HL-60 (cell line): Measurements from ENCODE around the gene FYB2.

Experiments used
- DNase-seq, 2 experiments: peaks; one replicate each; pipeline ENCODE4 v3.0.0-alpha.2; 2010 to 2020; ENCODE audit warnings: low read depth in 1 of 2, low spot score in 1 of 2
- H3K27ac ChIP-seq: fragments of 250-450 bp; sonication (Bioruptor Pico); replicated peaks from 2 replicates; pipeline ENCODE4 v1.5.1; 2020; ENCODE audit warnings: mild to moderate bottlenecking, moderate library complexity
- H3K27me3 ChIP-seq: fragments of 250-450 bp; sonication (Bioruptor Pico); 2 replicates; pipeline ENCODE4 v1.5.1; 2021; ENCODE audit warnings: mild to moderate bottlenecking, moderate library complexity; ENCODE audit not compliant: insufficient read depth, poor library complexity, severe bottlenecking
- H3K4me3 ChIP-seq: replicated peaks from 2 replicates; pipeline ENCODE4 v1.5.1; 2011; ENCODE audit warnings: mild to moderate bottlenecking, control low read depth, low read length; ENCODE audit not compliant: insufficient read depth
- GABPA ChIP-seq: IDR thresholded peaks from 2 replicates; pipeline ENCODE4 v1.6.1; 2012; ENCODE audit warnings: low read depth
- POLR2AphosphoS5 ChIP-seq: IDR thresholded peaks from 2 replicates; pipeline ENCODE4 v1.6.1; 2012; ENCODE audit warnings: low read depth
- SPI1 ChIP-seq: IDR thresholded peaks from 2 replicates; pipeline ENCODE4 v1.6.1; 2012; ENCODE audit warnings: low read depth, mild to moderate bottlenecking, borderline replicate concordance
- TF ChIP-seq, protein P1 (sequence below): IDR thresholded peaks from 2 replicates; pipeline ENCODE4 v1.6.1; 2012; ENCODE audit warnings: low read depth; ENCODE audit not compliant: insufficient replicate concordance
- TF ChIP-seq, protein P2 (sequence below): IDR thresholded peaks from one replicate; pipeline ENCODE4 v1.5.1; 2011; ENCODE audit warnings: low read length, control low read depth, inconsistent platforms; ENCODE audit not compliant: insufficient read depth

FYB2 gene

DNA sequence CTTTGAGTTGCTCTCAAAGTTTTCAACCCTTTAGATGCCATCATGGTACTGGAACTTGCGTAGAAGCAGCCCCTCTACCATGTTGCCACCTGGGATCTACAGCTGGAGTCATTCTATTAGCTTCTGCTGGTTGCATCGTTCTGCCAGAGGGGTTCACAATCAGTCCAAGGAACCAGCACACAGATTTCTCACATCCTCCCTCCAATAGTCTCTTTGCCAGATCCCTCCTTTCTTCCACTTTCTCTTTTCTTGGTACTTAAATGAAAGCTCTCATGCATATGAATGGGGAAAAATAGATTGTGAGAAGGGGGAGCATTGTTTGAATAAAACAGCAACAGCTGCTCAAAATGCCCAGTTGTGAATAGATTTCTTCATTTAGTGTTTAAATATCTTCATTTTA, 31.2 kb upstream of the FYB2 start:
- H3K4me3 ChIP-seq = no peak overlapping the region
- no peak for DNase-seq
- H3K27me3 ChIP-seq = peaks cover 2% of the 10 kb centered on the region
- TF ChIP-seq GABPA = no peak
- no peak for TF ChIP-seq SPI1
- TF ChIP-seq, protein P1, sequence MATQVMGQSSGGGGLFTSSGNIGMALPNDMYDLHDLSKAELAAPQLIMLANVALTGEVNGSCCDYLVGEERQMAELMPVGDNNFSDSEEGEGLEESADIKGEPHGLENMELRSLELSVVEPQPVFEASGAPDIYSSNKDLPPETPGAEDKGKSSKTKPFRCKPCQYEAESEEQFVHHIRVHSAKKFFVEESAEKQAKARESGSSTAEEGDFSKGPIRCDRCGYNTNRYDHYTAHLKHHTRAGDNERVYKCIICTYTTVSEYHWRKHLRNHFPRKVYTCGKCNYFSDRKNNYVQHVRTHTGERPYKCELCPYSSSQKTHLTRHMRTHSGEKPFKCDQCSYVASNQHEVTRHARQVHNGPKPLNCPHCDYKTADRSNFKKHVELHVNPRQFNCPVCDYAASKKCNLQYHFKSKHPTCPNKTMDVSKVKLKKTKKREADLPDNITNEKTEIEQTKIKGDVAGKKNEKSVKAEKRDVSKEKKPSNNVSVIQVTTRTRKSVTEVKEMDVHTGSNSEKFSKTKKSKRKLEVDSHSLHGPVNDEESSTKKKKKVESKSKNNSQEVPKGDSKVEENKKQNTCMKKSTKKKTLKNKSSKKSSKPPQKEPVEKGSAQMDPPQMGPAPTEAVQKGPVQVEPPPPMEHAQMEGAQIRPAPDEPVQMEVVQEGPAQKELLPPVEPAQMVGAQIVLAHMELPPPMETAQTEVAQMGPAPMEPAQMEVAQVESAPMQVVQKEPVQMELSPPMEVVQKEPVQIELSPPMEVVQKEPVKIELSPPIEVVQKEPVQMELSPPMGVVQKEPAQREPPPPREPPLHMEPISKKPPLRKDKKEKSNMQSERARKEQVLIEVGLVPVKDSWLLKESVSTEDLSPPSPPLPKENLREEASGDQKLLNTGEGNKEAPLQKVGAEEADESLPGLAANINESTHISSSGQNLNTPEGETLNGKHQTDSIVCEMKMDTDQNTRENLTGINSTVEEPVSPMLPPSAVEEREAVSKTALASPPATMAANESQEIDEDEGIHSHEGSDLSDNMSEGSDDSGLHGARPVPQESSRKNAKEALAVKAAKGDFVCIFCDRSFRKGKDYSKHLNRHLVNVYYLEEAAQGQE = no peak
- TF ChIP-seq POLR2AphosphoS5 = no peak
- TF ChIP-seq, protein P2, sequence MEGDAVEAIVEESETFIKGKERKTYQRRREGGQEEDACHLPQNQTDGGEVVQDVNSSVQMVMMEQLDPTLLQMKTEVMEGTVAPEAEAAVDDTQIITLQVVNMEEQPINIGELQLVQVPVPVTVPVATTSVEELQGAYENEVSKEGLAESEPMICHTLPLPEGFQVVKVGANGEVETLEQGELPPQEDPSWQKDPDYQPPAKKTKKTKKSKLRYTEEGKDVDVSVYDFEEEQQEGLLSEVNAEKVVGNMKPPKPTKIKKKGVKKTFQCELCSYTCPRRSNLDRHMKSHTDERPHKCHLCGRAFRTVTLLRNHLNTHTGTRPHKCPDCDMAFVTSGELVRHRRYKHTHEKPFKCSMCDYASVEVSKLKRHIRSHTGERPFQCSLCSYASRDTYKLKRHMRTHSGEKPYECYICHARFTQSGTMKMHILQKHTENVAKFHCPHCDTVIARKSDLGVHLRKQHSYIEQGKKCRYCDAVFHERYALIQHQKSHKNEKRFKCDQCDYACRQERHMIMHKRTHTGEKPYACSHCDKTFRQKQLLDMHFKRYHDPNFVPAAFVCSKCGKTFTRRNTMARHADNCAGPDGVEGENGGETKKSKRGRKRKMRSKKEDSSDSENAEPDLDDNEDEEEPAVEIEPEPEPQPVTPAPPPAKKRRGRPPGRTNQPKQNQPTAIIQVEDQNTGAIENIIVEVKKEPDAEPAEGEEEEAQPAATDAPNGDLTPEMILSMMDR = no peak
- no peak overlapping the region for H3K27ac ChIP-seq

DNA sequence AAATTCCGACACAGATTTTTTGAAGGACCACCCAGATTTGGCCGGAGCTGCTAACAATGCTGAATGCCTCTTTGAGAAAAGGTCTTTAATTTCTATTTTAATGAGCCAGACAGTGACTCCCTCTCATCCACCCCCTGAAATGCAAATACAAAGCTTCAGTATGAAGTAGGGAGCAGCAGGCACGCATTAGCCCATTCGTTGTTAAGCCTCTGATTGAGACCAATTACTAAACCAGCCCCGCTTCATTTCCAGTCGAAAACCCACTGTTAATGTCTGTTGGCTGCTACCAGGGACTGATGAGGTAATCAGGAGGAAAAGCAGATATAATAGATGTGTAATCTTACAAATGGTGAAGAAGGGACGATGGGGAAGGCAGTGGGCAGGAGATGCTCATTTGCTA, 30.5 kb upstream of the FYB2 start:
- TF ChIP-seq GABPA (no peak), POLR2AphosphoS5 (no peak), SPI1 (no peak)
- TF ChIP-seq, protein P1 = no peak
- TF ChIP-seq, protein P2 = no peak
- no peak overlapping the region for H3K27ac ChIP-seq
- DNase-seq = no peak
- peaks cover 2% of the 10 kb centered on the region for H3K27me3 ChIP-seq
- no peak overlapping the region for H3K4me3 ChIP-seq

DNA sequence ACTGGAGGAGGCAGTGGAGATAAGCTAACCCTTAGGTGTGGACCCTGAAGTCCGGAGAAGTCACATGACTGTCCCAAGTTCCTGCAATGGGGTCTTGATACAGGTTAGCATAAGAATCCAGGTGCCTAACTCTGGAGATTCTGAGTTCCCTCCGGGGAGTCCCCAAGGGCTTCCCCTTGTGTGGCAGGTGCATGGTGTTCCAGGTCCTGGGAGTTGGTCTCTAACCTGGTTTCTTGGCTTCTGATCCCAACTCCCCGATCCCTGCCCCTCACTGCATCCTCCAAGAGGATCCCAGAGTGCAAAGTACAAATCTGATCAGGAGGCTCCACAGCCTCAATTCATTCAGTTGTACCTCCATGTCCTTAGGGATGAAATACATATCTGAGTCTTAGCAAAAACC, 26.1 kb upstream of the FYB2 start:
- TF ChIP-seq POLR2AphosphoS5 (no peak), SPI1 (no peak)

DNA sequence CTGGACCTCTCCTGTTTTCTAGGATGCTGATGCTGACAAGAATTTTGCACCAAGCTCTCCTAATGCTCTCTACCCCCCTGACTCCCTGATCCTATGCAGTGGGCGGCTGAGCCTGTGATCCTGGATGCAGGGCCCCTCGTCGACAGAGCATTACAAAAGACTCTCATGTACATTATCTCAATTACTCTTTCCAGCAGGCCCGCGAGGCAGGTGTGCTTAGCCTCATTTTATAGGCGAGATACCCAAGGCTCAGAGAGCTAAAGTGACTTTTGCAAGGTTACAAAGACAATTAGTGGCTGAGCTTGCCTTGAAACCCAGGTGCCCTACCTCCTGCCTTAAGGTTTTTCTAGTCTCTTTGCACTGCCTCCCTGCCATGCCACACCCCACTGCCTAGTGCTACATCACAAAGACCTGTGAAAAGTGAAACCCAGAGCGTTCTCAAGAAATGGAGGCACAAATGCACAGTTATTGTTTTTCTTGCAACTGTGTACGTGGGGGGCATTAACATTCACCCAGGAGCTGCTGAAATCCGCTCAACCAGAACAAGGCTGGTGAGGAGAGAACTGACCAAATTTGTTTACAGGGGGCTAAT, 25.4 kb upstream of the FYB2 start:
- no peak overlapping the region for H3K27ac ChIP-seq
- TF ChIP-seq GABPA (no peak), POLR2AphosphoS5 (no peak), SPI1 (no peak)
- TF ChIP-seq, protein P1 = no peak
- TF ChIP-seq, protein P2 = no peak
- no peak for DNase-seq
- no peak overlapping the region for H3K4me3 ChIP-seq
- no peaks in the 10 kb centered on the region for H3K27me3 ChIP-seq

More for the DNA sequence above, 26.1 kb upstream of the FYB2 start:
- Histone ChIP-seq H3K4me3 (no peak overlapping the region), H3K27me3 (no peaks in the 10 kb centered on the region), H3K27ac (no peak overlapping the region)
- DNase-seq = no peak
